CD4-positive, alpha-beta T cell (primary cell): Measurements from ENCODE around the gene CDK14. TPM values are rescaled to one million over a fixed set of nuclear protein-coding genes. Genes with fewer than 3 reads are reported as not detected.

ENCODE experiments used
- ATAC-seq: fragments of 200-7000 bp; cut with Tn5 transposase; one replicate; pipeline ENCODE4 v1.10.0; 2022; ENCODE audit warnings: mild to moderate bottlenecking; ENCODE audit not compliant: poor library complexity
- CTCF ChIA-PET: fragments of 350-600 bp; sonication (Branson Sonifier 250); formaldehyde crosslinking; loops from one replicate; lab custom pipeline; 2021; ENCODE audit warnings: antibody characterized with exemption, inconsistent platforms; lab: Charles Lee
- POLR2A ChIA-PET: fragments of 350-600 bp; sonication (Branson Sonifier 250); formaldehyde crosslinking; loops from one replicate; lab custom pipeline; 2021; ENCODE audit warnings: antibody characterized with exemption, inconsistent platforms; lab: Charles Lee
- DNase-seq, 14 experiments: peaks; one replicate each; pipeline ENCODE4 v3.0.0-alpha.2; 2013 to 2020; ENCODE audit warnings: mixed read lengths in 2 of 14
- H3K27ac ChIP-seq, 2 donors: one replicate each; pipeline versions ENCODE4 v1.5.1 to v1.7.0; 2013; ENCODE audit warnings: low read length in 2 of 2, low read depth in 1 of 2, mild to moderate bottlenecking in 1 of 2
- H3K27me3 ChIP-seq, 2 experiments: 1 replicate in 1 of 2; 2 replicates in 1 of 2; pipeline versions ENCODE4 v1.6.1 to v1.7.0; 2013; ENCODE audit warnings: low read length in 2 of 2, control low read depth in 1 of 2, mild to moderate bottlenecking in 1 of 2, moderate library complexity in 1 of 2; ENCODE audit not compliant: insufficient read depth in 2 of 2, control insufficient read depth in 1 of 2
- H3K36me3 ChIP-seq: one replicate; pipeline ENCODE4 v1.6.1; 2013; ENCODE audit warnings: low read length, control low read depth; ENCODE audit not compliant: insufficient read depth
- H3K4me1 ChIP-seq: one replicate; pipeline ENCODE4 v1.6.1; 2013; ENCODE audit warnings: low read length, control low read depth; ENCODE audit not compliant: insufficient read depth
- H3K4me3 ChIP-seq: one replicate; pipeline ENCODE4 v1.5.1; 2013; ENCODE audit warnings: mild to moderate bottlenecking, low read length, moderate library complexity
- H3K9me3 ChIP-seq, 2 experiments: 1 replicate in 1 of 2; 2 replicates in 1 of 2; pipeline versions ENCODE4 v1.6.1 to v1.7.0; 2013; ENCODE audit warnings: low read length in 2 of 2, mild to moderate bottlenecking in 2 of 2, control low read depth in 1 of 2, moderate library complexity in 1 of 2; ENCODE audit not compliant: control insufficient read depth in 1 of 2, insufficient read depth in 1 of 2
- H3K27ac Mint-ChIP-seq: one replicate; pipeline ENCODE4 v1.8.0; 2020; ENCODE audit warnings: mixed read lengths
- H3K27me3 Mint-ChIP-seq: one replicate; pipeline ENCODE4 v1.8.0; 2021; ENCODE audit warnings: mixed read lengths
- H3K36me3 Mint-ChIP-seq: one replicate; pipeline ENCODE4 v1.8.0; 2021; ENCODE audit warnings: low read depth, mixed read lengths
- H3K4me1 Mint-ChIP-seq: one replicate; pipeline ENCODE4 v1.8.0; 2021; ENCODE audit warnings: low read depth, mixed read lengths
- H3K4me3 Mint-ChIP-seq: one replicate; pipeline ENCODE4 v1.8.0; 2020; ENCODE audit warnings: mild to moderate bottlenecking, mixed read lengths
- H3K9me3 Mint-ChIP-seq: one replicate; pipeline ENCODE4 v1.8.0; 2020; ENCODE audit warnings: mixed read lengths
- intact Hi-C, 2 experiments: fragments of 100-400 bp; cut with DNase I in 1 of 2; cut with micrococcal nuclease in 1 of 2; formaldehyde crosslinking; loops; one replicate each; pipeline versions ENCODE4 v1.15.1 to v1.9.0; 2023 to 2025; cut with DNase I, micrococcal nuclease
- polyA plus RNA-seq, 2 donors: library from polyadenylated mRNA; unstranded; fragments of 120-200 nt; gene quantifications; one replicate each; pipeline ENCODE4 v1.2.1, GENCODE V29; 2013
- total RNA-seq, 174 experiments: library from RNA in 2 of 174; stranded (reverse) in 2 of 174; gene quantifications; one replicate each; pipeline ENCODE4 v1.2.3 and lab custom pipeline; 2021 to 2026
- TF ChIP-seq, protein P1 (sequence below): fragments of 200-600 bp; IDR thresholded peaks from one replicate; pipeline ENCODE4 v1.8.0; 2022; ENCODE audit warnings: antibody characterized with exemption, mild to moderate bottlenecking

The CDK14 gene
- total RNA-seq: under 1 TPM; 0.45 to 0.47 TPM
- polyA plus RNA-seq (2013, experiment 1 of 2): 0.47 TPM
- polyA plus RNA-seq (2013, experiment 2 of 2): 1.1 TPM
- 0.21 to 9.5 (median 1.4) reads per million in 172 experiments for total RNA-seq (lab: John Stamatoyannopoulos, UW)

DNA sequence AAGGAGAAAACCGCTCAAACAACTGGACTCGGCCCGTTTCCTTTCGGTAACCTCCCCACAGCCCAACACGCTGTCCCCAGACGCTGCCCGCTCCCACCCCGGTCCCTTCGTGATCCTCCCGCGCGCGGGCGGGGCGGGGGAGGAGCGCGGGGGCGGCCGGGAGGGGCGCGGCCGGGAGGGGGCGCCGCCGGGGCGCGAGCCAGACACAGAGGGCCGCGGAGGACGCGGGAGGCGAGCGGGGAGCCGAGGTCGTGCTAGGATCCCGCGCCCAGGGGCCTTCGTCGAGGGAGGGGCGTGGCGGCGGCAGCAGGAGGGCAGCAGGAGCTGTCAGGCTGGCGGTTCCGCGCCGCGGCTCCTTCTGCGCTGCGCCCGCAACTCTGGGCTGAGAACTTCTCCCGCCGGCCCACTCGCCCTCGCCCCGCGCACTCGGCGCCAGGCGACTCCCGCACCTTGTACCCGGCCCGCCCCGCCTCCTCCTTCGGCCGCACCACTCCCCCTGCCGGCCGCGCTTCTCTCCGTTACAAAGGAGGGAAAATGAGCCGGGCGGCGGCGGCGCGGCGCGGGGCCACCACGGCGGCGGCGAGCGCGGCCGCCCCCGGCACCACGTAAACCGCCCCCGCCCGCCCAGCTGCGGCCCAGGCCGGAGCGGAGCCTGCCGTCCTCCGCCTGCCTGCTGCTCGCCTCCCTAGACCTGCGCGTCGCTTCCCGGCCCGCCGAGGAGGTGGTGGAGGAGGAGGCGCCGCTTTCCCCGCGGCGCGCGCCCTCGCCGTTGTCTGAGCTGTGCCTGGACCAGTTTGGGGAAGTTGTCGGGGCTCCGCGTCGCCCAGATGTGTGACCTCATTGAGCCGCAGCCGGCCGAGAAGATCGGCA, at the start of gene CDK14:
TSS of gene CDK14 (plus strand) at position 521 of the 870 bp plus-strand sequence. CDS start at position 828, 307 bp downstream.
- Histone ChIP-seq H3K27me3 (peaks cover 20 to 25% of the 10 kb centered on the region in 2 experiments), H3K27ac (no peak within 1 kb of the TSS), H3K4me1 (peaks cover 9% of the 10 kb centered on the region), H3K4me3 (peak within 1 kb of the TSS; percentile 31), H3K36me3 (no peaks in the 10 kb centered on the region), H3K9me3 (no peaks in the 10 kb centered on the region)
- Mint-ChIP-seq H3K36me3 (no peaks in the 10 kb centered on the region), H3K27ac (no peak within 1 kb of the TSS), H3K9me3 (no peaks in the 10 kb centered on the region), H3K27me3 (peaks cover 68% of the 10 kb centered on the region), H3K4me3 (peak within 1 kb of the TSS; percentile 74), H3K4me1 (peaks cover 21% of the 10 kb centered on the region)
- intact Hi-C loops: no loop called here
- ChIA-PET POLR2A (no interaction called here), CTCF (no interaction called here)
- peak; percentile 24 for ATAC-seq
- peak in 8 of 14 experiments; percentile 3 to 71 (median 23) for DNase-seq
- TF ChIP-seq, protein P1, sequence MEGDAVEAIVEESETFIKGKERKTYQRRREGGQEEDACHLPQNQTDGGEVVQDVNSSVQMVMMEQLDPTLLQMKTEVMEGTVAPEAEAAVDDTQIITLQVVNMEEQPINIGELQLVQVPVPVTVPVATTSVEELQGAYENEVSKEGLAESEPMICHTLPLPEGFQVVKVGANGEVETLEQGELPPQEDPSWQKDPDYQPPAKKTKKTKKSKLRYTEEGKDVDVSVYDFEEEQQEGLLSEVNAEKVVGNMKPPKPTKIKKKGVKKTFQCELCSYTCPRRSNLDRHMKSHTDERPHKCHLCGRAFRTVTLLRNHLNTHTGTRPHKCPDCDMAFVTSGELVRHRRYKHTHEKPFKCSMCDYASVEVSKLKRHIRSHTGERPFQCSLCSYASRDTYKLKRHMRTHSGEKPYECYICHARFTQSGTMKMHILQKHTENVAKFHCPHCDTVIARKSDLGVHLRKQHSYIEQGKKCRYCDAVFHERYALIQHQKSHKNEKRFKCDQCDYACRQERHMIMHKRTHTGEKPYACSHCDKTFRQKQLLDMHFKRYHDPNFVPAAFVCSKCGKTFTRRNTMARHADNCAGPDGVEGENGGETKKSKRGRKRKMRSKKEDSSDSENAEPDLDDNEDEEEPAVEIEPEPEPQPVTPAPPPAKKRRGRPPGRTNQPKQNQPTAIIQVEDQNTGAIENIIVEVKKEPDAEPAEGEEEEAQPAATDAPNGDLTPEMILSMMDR: no peak

DNA sequence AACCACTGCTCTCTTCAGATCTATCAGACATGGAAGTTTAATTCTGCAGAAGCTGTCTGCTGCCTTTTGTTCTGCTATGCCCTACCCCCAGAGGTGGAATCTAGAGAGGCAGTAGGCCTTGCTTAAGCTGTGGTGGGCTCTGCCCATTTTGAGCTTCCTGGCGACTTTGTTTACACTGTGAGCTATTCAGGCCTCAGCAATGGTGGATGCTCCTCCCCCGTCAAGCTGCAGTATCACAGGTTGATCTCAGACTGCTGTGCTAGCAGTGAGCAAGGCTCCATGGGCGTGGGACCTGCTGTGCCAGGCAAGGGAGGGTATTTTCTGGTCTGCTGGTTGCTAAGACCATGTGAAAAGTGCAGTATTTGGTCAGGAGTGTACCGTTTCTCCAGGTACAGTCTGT, 45.1 kb upstream of the CDK14 start:
- Mint-ChIP-seq H3K27ac (no peak overlapping the region), H3K36me3 (no peaks in the 10 kb centered on the region), H3K27me3 (peaks cover 13% of the 10 kb centered on the region), H3K4me1 (no peaks in the 10 kb centered on the region), H3K9me3 (peaks cover 8% of the 10 kb centered on the region), H3K4me3 (no peak overlapping the region)
- ATAC-seq (no peak), DNase-seq (no peak)
- Histone ChIP-seq H3K27me3 (no peaks in the 10 kb centered on the region), H3K36me3 (no peaks in the 10 kb centered on the region), H3K27ac (no peak overlapping the region), H3K4me3 (no peak overlapping the region), H3K9me3 (peaks cover 0 to 5% of the 10 kb centered on the region in 2 experiments), H3K4me1 (no peaks in the 10 kb centered on the region)
- intact Hi-C loops: no loop called here
- POLR2A ChIA-PET: no interaction called here
- TF ChIP-seq, protein P1: no peak
- CTCF ChIA-PET: no interaction called here

DNA sequence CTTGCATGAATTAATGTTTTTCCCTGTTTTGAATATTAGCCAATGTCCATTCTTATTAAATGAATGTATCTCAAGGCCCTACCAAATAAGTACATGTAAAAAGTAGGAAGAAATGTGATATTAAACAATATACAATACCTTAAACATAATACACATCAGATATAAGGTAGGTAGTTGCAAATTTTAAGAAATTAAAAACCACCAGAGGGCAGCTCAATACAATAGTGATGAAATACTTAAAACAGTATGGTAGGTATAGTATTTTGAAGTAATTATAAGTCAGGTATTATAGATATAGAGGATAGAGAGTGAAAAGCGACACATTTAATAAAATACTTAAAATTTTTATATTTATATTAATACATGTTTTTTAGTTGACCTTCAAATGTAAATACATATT, 43.6 kb upstream of the CDK14 start:
- Histone ChIP-seq H3K27ac (no peak overlapping the region), H3K4me1 (no peaks in the 10 kb centered on the region), H3K4me3 (no peak overlapping the region), H3K9me3 (peaks cover 0 to 5% of the 10 kb centered on the region in 2 experiments), H3K27me3 (no peaks in the 10 kb centered on the region), H3K36me3 (no peaks in the 10 kb centered on the region)
- no peak for ATAC-seq
- no peaks in the 10 kb centered on the region for H3K36me3 Mint-ChIP-seq
- H3K9me3 Mint-ChIP-seq: peaks cover 7% of the 10 kb centered on the region
- H3K27me3 Mint-ChIP-seq: peaks cover 16% of the 10 kb centered on the region
- intact Hi-C loops: no loop called here
- POLR2A ChIA-PET: no interaction called here
- DNase-seq: no peak
- H3K4me1 Mint-ChIP-seq: no peaks in the 10 kb centered on the region
- H3K4me3 Mint-ChIP-seq: no peak overlapping the region
- TF ChIP-seq, protein P1: no peak
- no peak overlapping the region for H3K27ac Mint-ChIP-seq
- CTCF ChIA-PET: no interaction called here
